GM23338 (cell line): ENCODE measurements around the gene GPD2. TPM values are rescaled to one million over a fixed set of nuclear protein-coding genes. Genes with fewer than 3 reads are reported as not detected.

Experiments used
- ATAC-seq: fragments of 200-7000 bp; cut with Tn5 transposase; 3 replicates; pipeline ENCODE4 v1.9.1; 2020
- DNase-seq: peaks from one replicate; pipeline ENCODE4 v3.0.0-alpha.2; 2015; ENCODE audit warnings: low spot score
- H2AFZ ChIP-seq: fragments of 200-600 bp; sonication (generic); 2 replicates; pipeline ENCODE4 v1.8.0; 2016; ENCODE audit warnings: antibody characterized with exemption, mild to moderate bottlenecking, moderate library complexity
- H3F3A ChIP-seq: fragments of 200-600 bp; sonication (generic); replicated peaks from 2 replicates; pipeline ENCODE4 v1.8.0; 2017; ENCODE audit warnings: antibody characterized with exemption, mixed run types, low read depth
- H3K27ac ChIP-seq: fragments of 200-600 bp; sonication (generic); 2 replicates; pipeline ENCODE4 v1.6.1; 2016; ENCODE audit warnings: low read depth
- H3K27me3 ChIP-seq: fragments of 200-600 bp; sonication (generic); 2 replicates; pipeline ENCODE4 v1.8.0; 2016; ENCODE audit warnings: mild to moderate bottlenecking, mixed run types, moderate library complexity; ENCODE audit not compliant: insufficient read depth
- H3K36me3 ChIP-seq: fragments of 200-600 bp; sonication (generic); 2 replicates; pipeline ENCODE4 v1.8.0; 2016; ENCODE audit warnings: mild to moderate bottlenecking; ENCODE audit not compliant: insufficient read depth
- H3K4me1 ChIP-seq: fragments of 200-600 bp; sonication (generic); 2 replicates; pipeline ENCODE4 v1.8.0; 2016; ENCODE audit warnings: mild to moderate bottlenecking, moderate library complexity; ENCODE audit not compliant: insufficient read depth
- H3K4me2 ChIP-seq: fragments of 200-600 bp; sonication (generic); 2 replicates; pipeline ENCODE4 v1.7.1; 2017; ENCODE audit warnings: mixed run types
- H3K4me3 ChIP-seq: fragments of 200-600 bp; sonication (generic); 2 replicates; pipeline ENCODE4 v1.6.1; 2016; ENCODE audit warnings: mixed run types
- H3K79me2 ChIP-seq: fragments of 200-600 bp; sonication (generic); replicated peaks from 2 replicates; pipeline ENCODE4 v1.8.0; 2017; ENCODE audit warnings: mild to moderate bottlenecking; ENCODE audit not compliant: insufficient read depth
- H3K9me2 ChIP-seq: fragments of 200-600 bp; sonication (generic); 2 replicates; pipeline ENCODE4 v1.8.0; 2017; ENCODE audit not compliant: insufficient read depth
- H4K20me1 ChIP-seq: fragments of 200-600 bp; sonication (generic); replicated peaks from 2 replicates; pipeline ENCODE4 v1.8.0; 2017; ENCODE audit warnings: mild to moderate bottlenecking; ENCODE audit not compliant: insufficient read depth
- H3K27ac Mint-ChIP-seq: 2 replicates; pipeline ENCODE4 v1.8.0; 2020; ENCODE audit warnings: inconsistent platforms, mild to moderate bottlenecking, moderate library complexity, mixed read lengths
- H3K27me3 Mint-ChIP-seq: 3 replicates; pipeline ENCODE4 v1.8.0; 2022; ENCODE audit warnings: low read depth, mild to moderate bottlenecking, moderate library complexity, mixed read lengths, inconsistent platforms; ENCODE audit not compliant: insufficient read depth, poor library complexity
- H3K36me3 Mint-ChIP-seq: 3 replicates; pipeline ENCODE4 v1.8.0; 2021; ENCODE audit warnings: low read depth, mild to moderate bottlenecking, inconsistent platforms, moderate library complexity, mixed read lengths
- H3K4me1 Mint-ChIP-seq: 3 replicates; pipeline ENCODE4 v1.8.0; 2020; ENCODE audit warnings: mild to moderate bottlenecking, inconsistent platforms, mixed read lengths
- H3K4me3 Mint-ChIP-seq: 3 replicates; pipeline ENCODE4 v1.8.0; 2021; ENCODE audit warnings: moderate library complexity, mild to moderate bottlenecking, inconsistent platforms, mixed read lengths
- H3K9me3 Mint-ChIP-seq: 3 replicates; pipeline ENCODE4 v1.8.0; 2020; ENCODE audit warnings: moderate library complexity, mild to moderate bottlenecking, inconsistent platforms, mixed read lengths
- EZH2 ChIP-seq: fragments of 200-600 bp; sonication (generic); IDR thresholded peaks from one replicate; pipeline ENCODE4 v1.8.0; 2017; ENCODE audit warnings: antibody characterized with exemption, mild to moderate bottlenecking, low read depth; ENCODE audit not compliant: unreplicated experiment
- EZH2phosphoT487 ChIP-seq: fragments of 200-600 bp; sonication (generic); IDR thresholded peaks from one replicate; pipeline ENCODE4 v1.8.1; 2018; ENCODE audit warnings: antibody characterized with exemption; ENCODE audit not compliant: unreplicated experiment
- JUNB ChIP-seq: IDR thresholded peaks from one replicate; pipeline ENCODE4 v1.6.1; 2016; ENCODE audit warnings: antibody characterized with exemption; ENCODE audit not compliant: unreplicated experiment
- NANOG ChIP-seq: IDR thresholded peaks from 2 replicates; pipeline ENCODE4 v1.6.1; 2016; ENCODE audit warnings: antibody characterized with exemption, borderline replicate concordance
- POLR2AphosphoS5 ChIP-seq: IDR thresholded peaks from 2 replicates; pipeline ENCODE4 v1.6.1; 2016; ENCODE audit warnings: antibody characterized with exemption, low read depth
- ZNF114 ChIP-seq: fragments of 250-450 bp; sonication (Bioruptor Pico); IDR thresholded peaks from 2 replicates; pipeline ENCODE4 v1.5.0; 2020; ENCODE audit warnings: mild to moderate bottlenecking, moderate library complexity
- ZNF331 ChIP-seq: fragments of 250-450 bp; sonication (Bioruptor Pico); IDR thresholded peaks from 2 replicates; pipeline ENCODE4 v1.5.0; 2020; ENCODE audit warnings: low read depth, mild to moderate bottlenecking, moderate library complexity
- ZNF462 ChIP-seq: fragments of 250-450 bp; sonication (Bioruptor Pico); IDR thresholded peaks from 2 replicates; pipeline ENCODE4 v1.5.0; 2020; ENCODE audit warnings: mild to moderate bottlenecking, moderate library complexity
- polyA plus RNA-seq: library from polyadenylated mRNA; unstranded; fragments of >200 nt; fragmentation: Nextera tagmentation; extraction: Ambion mirVana; gene quantifications from 2 replicates; pipeline ENCODE4 v1.2.1, GENCODE V29; 2016
- total RNA-seq: library from RNA; depleted of rRNA; stranded (reverse); fragments of >200 nt; shearing (Covaris generic); gene quantifications from 2 replicates; pipeline ENCODE4 v1.2.3, GENCODE V29; 2014
- TF ChIP-seq, protein P1 (sequence below): IDR thresholded peaks from one replicate; pipeline ENCODE4 v1.6.1; 2018; ENCODE audit warnings: antibody characterized with exemption; ENCODE audit not compliant: unreplicated experiment

The GPD2 gene
- total and polyA plus RNA-seq, 2 experiments from 2014 or later: 9.4 to 67.4 TPM

GRCh38 chr2:156472686-156473085, 36.5 kb downstream of the GPD2 start (continued):
- TF ChIP-seq EZH2 (no peak), JUNB (no peak)

- ATAC-seq (no peak), DNase-seq (no peak)
- no peak overlapping the region for H3K4me3 ChIP-seq
- Mint-ChIP-seq H3K27ac (no peak overlapping the region), H3K4me1 (peaks cover 13% of the 10 kb centered on the region), H3K4me3 (no peak overlapping the region), H3K9me3 (no peaks in the 10 kb centered on the region; the same call in 2 of the 3 replicates), H3K36me3 (peaks cover 5% of the 10 kb centered on the region; the same call in 1 of the 3 replicates), H3K27me3 (no peaks in the 10 kb centered on the region)
- no peaks in the 10 kb centered on the region for H4K20me1 ChIP-seq
- TF ChIP-seq ZNF331 (CRISPR knock-in tag) (no peak), ZNF114 (no peak), EZH2phosphoT487 (no peak), POLR2AphosphoS5 (no peak), ZNF462 (CRISPR knock-in tag) (no peak), EZH2 (no peak), NANOG (no peak)
- TF ChIP-seq, protein P1, sequence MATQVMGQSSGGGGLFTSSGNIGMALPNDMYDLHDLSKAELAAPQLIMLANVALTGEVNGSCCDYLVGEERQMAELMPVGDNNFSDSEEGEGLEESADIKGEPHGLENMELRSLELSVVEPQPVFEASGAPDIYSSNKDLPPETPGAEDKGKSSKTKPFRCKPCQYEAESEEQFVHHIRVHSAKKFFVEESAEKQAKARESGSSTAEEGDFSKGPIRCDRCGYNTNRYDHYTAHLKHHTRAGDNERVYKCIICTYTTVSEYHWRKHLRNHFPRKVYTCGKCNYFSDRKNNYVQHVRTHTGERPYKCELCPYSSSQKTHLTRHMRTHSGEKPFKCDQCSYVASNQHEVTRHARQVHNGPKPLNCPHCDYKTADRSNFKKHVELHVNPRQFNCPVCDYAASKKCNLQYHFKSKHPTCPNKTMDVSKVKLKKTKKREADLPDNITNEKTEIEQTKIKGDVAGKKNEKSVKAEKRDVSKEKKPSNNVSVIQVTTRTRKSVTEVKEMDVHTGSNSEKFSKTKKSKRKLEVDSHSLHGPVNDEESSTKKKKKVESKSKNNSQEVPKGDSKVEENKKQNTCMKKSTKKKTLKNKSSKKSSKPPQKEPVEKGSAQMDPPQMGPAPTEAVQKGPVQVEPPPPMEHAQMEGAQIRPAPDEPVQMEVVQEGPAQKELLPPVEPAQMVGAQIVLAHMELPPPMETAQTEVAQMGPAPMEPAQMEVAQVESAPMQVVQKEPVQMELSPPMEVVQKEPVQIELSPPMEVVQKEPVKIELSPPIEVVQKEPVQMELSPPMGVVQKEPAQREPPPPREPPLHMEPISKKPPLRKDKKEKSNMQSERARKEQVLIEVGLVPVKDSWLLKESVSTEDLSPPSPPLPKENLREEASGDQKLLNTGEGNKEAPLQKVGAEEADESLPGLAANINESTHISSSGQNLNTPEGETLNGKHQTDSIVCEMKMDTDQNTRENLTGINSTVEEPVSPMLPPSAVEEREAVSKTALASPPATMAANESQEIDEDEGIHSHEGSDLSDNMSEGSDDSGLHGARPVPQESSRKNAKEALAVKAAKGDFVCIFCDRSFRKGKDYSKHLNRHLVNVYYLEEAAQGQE: no peak
- no peaks in the 10 kb centered on the region for H3K36me3 ChIP-seq
- no peak overlapping the region for H3K4me2 ChIP-seq
- H3K79me2 ChIP-seq: peaks cover 16% of the 10 kb centered on the region
- no peaks in the 10 kb centered on the region for H3K4me1 ChIP-seq
- H3K27me3 ChIP-seq: no peaks in the 10 kb centered on the region
- no peak overlapping the region for H3K27ac ChIP-seq
- no peaks in the 10 kb centered on the region for H3F3A ChIP-seq
- no peaks in the 10 kb centered on the region for H3K9me2 ChIP-seq
- no peak overlapping the region for H2AFZ ChIP-seq
These were observed 37.3 kb downstream of the GPD2 start for GRCh38 chr2:156473445-156473844.
